GM18520 (cell line): ENCODE results near the gene CHMP3.

Experiments used
- ATAC-seq: cut with Tn5 transposase; IDR thresholded peaks from one replicate; pipeline ENCODE4 v1.9.1; 2021; ENCODE audit not compliant: unreplicated experiment

CHMP3 gene

DNA sequence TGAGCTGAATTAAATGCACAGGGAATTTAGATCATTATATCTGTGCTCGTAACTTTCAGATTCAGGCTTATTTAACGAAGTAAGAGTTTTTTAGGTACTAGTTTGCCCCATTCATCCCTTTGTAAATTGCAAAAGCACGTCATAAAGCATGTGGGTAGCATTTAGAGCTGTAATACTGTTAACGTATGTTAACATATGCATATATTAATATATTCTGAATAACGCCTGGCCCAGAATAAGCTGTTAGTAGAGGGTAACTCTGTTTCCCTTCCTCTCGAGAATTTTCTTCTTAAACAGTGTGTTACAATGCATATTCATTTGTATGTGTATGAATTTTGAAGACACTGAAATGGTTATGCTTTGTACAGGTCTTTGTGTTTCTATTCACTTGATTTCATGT, 91.6 kb downstream of the CHMP3 start:
- ATAC-seq: no peak

DNA sequence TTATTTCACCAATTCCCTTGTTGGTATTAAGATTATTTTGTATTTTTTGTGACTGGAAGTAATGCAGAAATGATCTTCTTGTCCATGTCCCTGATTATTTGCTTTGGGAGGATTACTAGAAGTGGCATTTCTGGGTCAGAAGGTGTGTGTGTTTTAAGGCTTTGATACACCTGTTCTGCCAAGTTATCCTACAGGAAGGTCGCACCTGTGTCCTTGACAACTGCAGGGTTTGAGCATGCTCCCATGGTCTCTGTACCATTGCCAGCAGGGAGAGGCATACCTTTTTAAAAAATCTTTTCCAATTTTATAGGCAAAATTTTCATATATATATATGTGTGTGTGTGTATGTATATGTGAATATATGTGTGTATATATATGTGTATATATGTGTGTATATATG, 92.4 kb downstream of the CHMP3 start:
- no peak for ATAC-seq

DNA sequence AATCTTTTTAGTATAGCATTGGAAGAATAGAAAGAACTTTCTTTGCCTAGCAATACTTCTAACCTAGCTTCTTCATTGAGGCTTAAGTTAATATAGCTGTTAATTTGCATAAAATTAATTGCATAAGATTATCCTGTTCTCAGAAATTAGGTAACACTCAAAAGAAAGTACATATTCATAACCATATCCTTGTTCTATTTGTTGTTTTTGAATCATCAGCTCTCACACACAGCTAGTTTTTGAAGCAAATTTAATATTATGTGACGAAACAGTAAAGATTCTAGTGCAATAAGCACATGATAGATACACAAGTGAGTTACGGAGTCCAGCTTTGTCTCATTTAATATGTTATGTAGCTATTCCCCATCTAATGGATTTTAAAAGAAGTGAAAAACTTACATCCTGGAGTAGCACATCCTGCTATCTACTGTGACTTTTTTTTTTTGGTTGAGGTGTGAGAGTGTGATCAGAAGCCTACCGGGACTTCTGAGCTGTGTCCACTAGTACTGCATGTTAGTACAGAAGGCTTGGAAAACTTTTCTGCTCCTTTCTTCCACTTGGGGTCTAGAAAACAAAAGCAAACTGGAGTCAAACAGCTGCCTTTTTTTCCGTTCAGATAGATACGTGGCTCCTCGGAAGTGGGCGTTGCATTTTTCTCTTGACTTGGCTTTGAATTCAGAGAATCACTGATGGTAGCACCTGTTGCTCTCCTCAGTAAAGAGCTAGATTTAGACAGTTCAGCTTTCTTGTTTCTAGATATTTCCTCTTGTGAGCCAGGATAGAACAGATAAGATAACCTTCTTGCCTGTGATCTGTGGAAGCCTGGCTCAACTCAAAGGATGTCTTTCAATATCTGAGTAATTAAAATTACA, 94.8 kb downstream of the CHMP3 start:
- no peak for ATAC-seq

DNA sequence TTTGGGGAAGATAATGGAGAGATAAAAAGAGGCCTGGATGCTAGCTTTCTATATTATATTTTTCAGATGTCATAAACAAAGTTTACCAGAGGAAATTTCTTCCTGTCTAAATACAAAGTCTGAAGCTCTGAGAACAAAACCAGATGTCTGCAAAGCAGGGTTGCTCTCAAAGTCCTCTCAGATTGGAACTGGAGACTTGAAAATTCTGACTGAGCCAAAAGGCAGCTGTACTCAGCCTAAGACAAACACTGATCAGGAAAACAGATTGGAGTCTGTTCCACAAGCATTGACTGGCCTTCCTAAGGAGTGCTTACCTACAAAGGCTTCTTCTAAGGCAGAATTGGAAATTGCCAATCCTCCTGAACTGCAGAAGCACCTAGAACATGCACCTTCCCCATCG, 96.9 kb downstream of the CHMP3 start:
- no peak for ATAC-seq

DNA sequence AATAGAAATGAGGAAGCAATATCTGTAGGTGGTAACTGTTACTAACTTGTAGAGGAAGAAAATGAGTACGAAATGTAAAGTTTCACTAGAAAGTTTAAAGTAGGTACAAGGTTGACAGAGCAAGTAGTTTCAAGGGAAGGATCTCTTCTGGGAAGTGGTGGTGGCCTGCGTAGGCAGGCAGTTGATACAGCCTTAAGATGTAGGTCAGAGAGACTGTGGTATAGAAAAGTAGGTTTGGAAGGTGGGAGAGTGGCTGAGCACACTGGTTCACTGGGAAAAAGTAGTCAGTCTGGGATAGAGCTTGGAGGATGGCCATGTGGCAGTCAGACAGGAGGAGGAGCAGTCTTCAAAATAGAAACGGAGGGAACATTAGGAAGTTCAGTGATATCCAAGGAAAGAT, 98.6 kb downstream of the CHMP3 start:
- no peak for ATAC-seq

DNA sequence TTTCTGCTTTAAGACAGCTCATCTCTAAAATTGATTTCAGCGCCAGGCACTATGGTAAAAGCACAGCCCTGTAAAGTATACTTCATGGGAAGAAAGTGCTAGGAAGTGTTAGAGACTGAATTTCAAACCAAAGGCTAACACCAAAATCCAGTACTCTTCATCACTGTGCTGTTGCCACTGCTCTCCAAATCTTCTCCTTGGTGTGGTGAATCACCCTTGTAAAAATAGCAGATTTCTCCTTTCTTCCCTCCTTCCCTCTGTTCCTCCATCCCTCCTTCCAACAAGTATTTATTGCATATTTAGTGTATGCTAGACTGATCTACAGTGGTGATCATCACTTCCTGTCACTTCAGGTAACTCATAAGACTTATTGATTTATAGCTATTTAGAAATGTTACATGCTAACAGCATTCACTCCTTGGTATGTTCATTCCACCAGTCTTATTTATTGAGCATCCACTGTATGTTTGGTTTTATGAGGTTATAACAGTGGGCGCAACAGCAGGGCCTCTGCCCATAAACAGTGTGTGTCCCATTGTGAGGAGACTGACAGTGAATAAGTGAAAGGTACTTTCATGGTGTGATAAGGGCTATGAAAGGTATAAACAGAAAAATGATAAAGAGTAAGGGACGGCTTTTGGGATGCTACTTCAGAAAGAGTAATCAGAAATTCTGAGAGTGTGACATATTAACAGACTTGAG, 102.0 kb downstream of the CHMP3 start:
- no peak for ATAC-seq

DNA sequence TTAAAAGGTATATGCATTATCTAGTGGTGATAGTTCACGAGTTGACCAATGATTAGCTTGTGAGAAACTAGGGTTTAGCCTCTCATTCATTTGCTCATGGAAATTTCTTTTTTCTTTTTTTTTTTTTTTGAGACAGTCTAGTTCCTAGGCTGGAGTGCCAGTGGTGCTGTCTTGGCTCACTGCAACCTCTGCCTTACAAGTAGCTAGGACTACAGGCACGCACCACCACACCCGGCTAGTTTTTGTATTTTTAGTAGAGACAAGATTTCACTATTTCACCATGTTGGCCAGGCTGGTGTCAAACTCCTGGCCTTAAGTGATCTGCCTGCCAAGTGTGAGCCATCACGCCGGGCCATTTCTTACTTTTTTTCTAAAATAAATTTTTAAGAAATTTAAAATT, 108.1 kb downstream of the CHMP3 start:
- ATAC-seq: no peak

DNA sequence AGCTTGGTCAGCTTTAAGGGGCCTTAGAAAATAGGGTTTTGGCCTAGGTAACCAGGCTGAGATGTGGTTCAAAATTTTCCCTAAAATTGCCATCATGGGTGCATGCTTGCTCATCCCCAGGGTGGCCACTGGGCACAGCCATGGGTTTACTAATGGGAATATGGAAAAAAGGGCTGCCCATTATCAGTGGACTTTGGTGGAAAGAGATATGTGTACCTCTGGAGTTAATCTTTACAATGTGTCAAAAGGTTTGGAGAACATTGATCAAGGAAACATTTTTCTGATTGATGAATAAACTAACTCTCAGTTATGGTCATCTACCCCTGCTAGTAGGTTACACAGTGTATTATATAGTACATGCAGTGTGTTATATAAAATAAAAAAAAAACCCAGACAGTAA, 109.0 kb downstream of the CHMP3 start:
- no peak for ATAC-seq

DNA sequence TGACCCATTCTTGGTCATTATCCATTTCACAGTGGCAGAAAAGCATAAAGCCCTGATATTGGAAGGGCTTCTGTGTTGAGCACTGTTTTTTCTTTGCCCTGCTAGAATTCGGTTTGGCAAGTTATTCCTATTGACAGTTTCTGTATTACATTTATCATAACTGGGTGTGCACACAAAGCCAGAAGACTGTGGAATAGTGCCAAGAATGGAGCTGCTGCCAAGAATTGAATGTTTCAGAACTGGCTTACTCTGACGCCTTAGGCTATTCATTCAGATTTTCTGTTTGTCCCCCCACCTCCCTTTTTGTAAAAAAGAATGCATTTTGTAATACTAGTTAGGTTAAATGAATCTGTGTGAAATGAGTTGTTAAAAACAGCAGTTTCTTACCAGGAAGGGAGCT, 109.4 kb downstream of the CHMP3 start:
- no peak for ATAC-seq
